Bronchial epithelial cell (primary cell): Measurements from ENCODE around the gene CBLN3. TPM values are rescaled to one million over a fixed set of nuclear protein-coding genes. Genes with fewer than 3 reads are reported as not detected.
A peak's percentile ranks its signal among the peaks of the same experiment; 100 is the strongest.

Experiments
- DNase-seq: peaks from one replicate; pipeline ENCODE4 v3.0.0-alpha.2; 2010; ENCODE audit warnings: low read depth
- FAIRE-seq: peaks from 2 replicates; lab custom pipeline; 2011; peaks lifted over from hg19 to GRCh38; lab: Jason Lieb, UNC
- H3K27me3 ChIP-seq: 2 replicates; pipeline ENCODE4 v1.5.1; 2011; ENCODE audit warnings: low read length; ENCODE audit not compliant: control insufficient read depth, insufficient read depth
- H3K36me3 ChIP-seq: 2 replicates; pipeline ENCODE4 v1.5.1; 2011; ENCODE audit warnings: low read length; ENCODE audit not compliant: control insufficient read depth, insufficient read depth
- H3K4me3 ChIP-seq: 2 replicates; pipeline ENCODE4 v1.5.1; 2011; ENCODE audit warnings: mild to moderate bottlenecking, low read depth, low read length, control low read depth
- CTCF ChIP-seq: IDR thresholded peaks from 2 replicates; pipeline ENCODE4 v1.5.1; 2011; ENCODE audit warnings: mild to moderate bottlenecking, moderate library complexity, low read length, control low read depth, inconsistent platforms; ENCODE audit not compliant: insufficient read depth, severe bottlenecking
- total RNA-seq: library from RNA; depleted of rRNA; stranded (reverse); fragments of >200 nt; gene quantifications from 2 replicates; pipeline ENCODE4 v1.2.1, GENCODE V29; 2014

CBLN3 gene
- total RNA-seq, 1 donor from 2014 or later = 0.53 TPM

GRCh38 chr14:24422694-24423601 lies 6.5 kb downstream of the CBLN3 start:
- DNase-seq (no peak), FAIRE-seq (peak; percentile 40)
- H3K27me3 ChIP-seq = no peaks in the 10 kb centered on the region
- no peak overlapping the region for H3K4me3 ChIP-seq
- no peaks in the 10 kb centered on the region for H3K36me3 ChIP-seq
- TF ChIP-seq CTCF = no peak

GRCh38 chr14:24422261-24422660 lies 7.2 kb downstream of the CBLN3 start:
- Histone ChIP-seq H3K4me3 (no peak overlapping the region), H3K27me3 (no peaks in the 10 kb centered on the region), H3K36me3 (no peaks in the 10 kb centered on the region)
- FAIRE-seq (no peak), DNase-seq (no peak)
- TF ChIP-seq CTCF = no peak

GRCh38 chr14:24418492-24418873 lies 11.0 kb downstream of the CBLN3 start:
- no peak for TF ChIP-seq CTCF
- peak; percentile 98 for FAIRE-seq
- Histone ChIP-seq H3K27me3 (no peaks in the 10 kb centered on the region), H3K36me3 (peaks cover 8% of the 10 kb centered on the region), H3K4me3 (no peak overlapping the region)
- DNase-seq = peak; percentile 95

GRCh38 chr14:24417832-24418491 lies 11.5 kb downstream of the CBLN3 start:
- no peak for FAIRE-seq
- no peak for TF ChIP-seq CTCF
- Histone ChIP-seq H3K36me3 (peaks cover 10% of the 10 kb centered on the region), H3K27me3 (no peaks in the 10 kb centered on the region), H3K4me3 (no peak overlapping the region)
- no peak for DNase-seq

GRCh38 chr14:24416932-24417619 lies 12.4 kb downstream of the CBLN3 start:
- no peak for TF ChIP-seq CTCF
- DNase-seq = no peak

More at GRCh38 chr14:24416932-24417619, 12.4 kb downstream of the CBLN3 start:
- H3K4me3 ChIP-seq = no peak overlapping the region
- H3K27me3 ChIP-seq = no peaks in the 10 kb centered on the region
- H3K36me3 ChIP-seq = peaks cover 10% of the 10 kb centered on the region
- no peak for FAIRE-seq
